ENCODE results near the gene NPIPA8.
"Not testable (repeated sequence)": the region's sequence is repeated elsewhere in the genome, so short reads cannot be mapped to it uniquely, and the experiment has no call there.

The NPIPA8 gene

GRCh38 chr16:18276756-18277155, 59.8 kb downstream of the NPIPA8 start:
- not testable (repeated sequence) for DNase-seq (ENCODE audit: low read depth)

GRCh38 chr16:18270171-18270570, 66.4 kb downstream of the NPIPA8 start:
- not testable (repeated sequence) for DNase-seq (ENCODE audit: low read depth)

Measured in stimulated activated CD8-positive, alpha-beta memory T cell treated with anti-CD3 and anti-CD28 coated beads, Interleukin-12 subunit alpha, Interleukin-12 subunit beta, amount 100 ng/mL, for 4 hours (primary cell).